ENCODE measurements around the gene NR2E1.

The NR2E1 gene

GRCh38 chr6:108156180-108156937, 9.5 kb upstream of the NR2E1 start:
- DNase-seq = no peak

GRCh38 chr6:108156938-108157233, 8.9 kb upstream of the NR2E1 start:
- DNase-seq = no peak

GRCh38 chr6:108157234-108157980, 8.4 kb upstream of the NR2E1 start:
- no peak for DNase-seq

- no peak for DNase-seq
These were observed 7.8 kb upstream of the NR2E1 start for GRCh38 chr6:108157981-108158525.

- DNase-seq = no peak
These were observed 5.8 kb upstream of the NR2E1 start for GRCh38 chr6:108159981-108160380.

GRCh38 chr6:108161724-108162282, 4.0 kb upstream of the NR2E1 start:
- no peak for DNase-seq

GRCh38 chr6:108163267-108163643, 2.6 kb upstream of the NR2E1 start:
- no peak for DNase-seq

GRCh38 chr6:108163644-108164542, 1.9 kb upstream of the NR2E1 start:
- no peak for DNase-seq

- no peak for DNase-seq
These were observed 1.3 kb upstream of the NR2E1 start for GRCh38 chr6:108164543-108164814.

- no peak for DNase-seq
These were observed 761 bp upstream of the NR2E1 start for GRCh38 chr6:108164815-108165706.

GRCh38 chr6:108166664-108167448, 1.0 kb downstream of the NR2E1 start:
- DNase-seq = no peak

- DNase-seq = no peak
These were observed 1.7 kb downstream of the NR2E1 start for GRCh38 chr6:108167449-108168089.

- DNase-seq = no peak
These were observed 2.3 kb downstream of the NR2E1 start for GRCh38 chr6:108168090-108168463.

- DNase-seq = no peak
These were observed 3.0 kb downstream of the NR2E1 start for GRCh38 chr6:108168501-108169463.

- no peak for DNase-seq
These were observed 3.9 kb downstream of the NR2E1 start for GRCh38 chr6:108169464-108170331.

GRCh38 chr6:108170332-108171290, 4.8 kb downstream of the NR2E1 start:
- no peak for DNase-seq

GRCh38 chr6:108171291-108171917, 5.6 kb downstream of the NR2E1 start:
- DNase-seq = no peak

Data from effector CD8-positive, alpha-beta T cell (primary cell).